Stimulated activated CD8-positive, alpha-beta memory T cell treated with anti-CD3 and anti-CD28 coated beads, Interleukin-4, amount 100 ng/mL, for 48 hours (primary cell): ENCODE measurements around the gene OXCT2.

ENCODE experiments used
- DNase-seq: peaks from one replicate; pipeline ENCODE4 v3.0.0-alpha.2; 2020

The OXCT2 gene

GRCh38 chr1:39729030-39729429 lies 42.1 kb downstream of the OXCT2 start:
- DNase-seq = no peak

GRCh38 chr1:39727932-39728317 lies 43.2 kb downstream of the OXCT2 start:
- DNase-seq = no peak

GRCh38 chr1:39727221-39727931 lies 43.8 kb downstream of the OXCT2 start:
- DNase-seq = no peak

GRCh38 chr1:39726600-39726999 lies 44.5 kb downstream of the OXCT2 start:
- DNase-seq = no peak

- no peak for DNase-seq
These were observed 48.7 kb downstream of the OXCT2 start for GRCh38 chr1:39722495-39722894.

GRCh38 chr1:39721664-39722063 lies 49.5 kb downstream of the OXCT2 start:
- no peak for DNase-seq

- DNase-seq = no peak
These were observed 50.8 kb downstream of the OXCT2 start for GRCh38 chr1:39720094-39720999.
